Measurements from ENCODE around the gene ANGPTL4.
"Not testable (repeated sequence)": the region's sequence is repeated elsewhere in the genome, so short reads cannot be mapped to it uniquely, and the experiment has no call there.

The ANGPTL4 gene

GRCh38 chr19:8404391-8405151, 40.6 kb downstream of the ANGPTL4 start:
- DNase-seq (ENCODE audit: low read depth in 4 of 4, low spot score in 1 of 4), result no peak

- DNase-seq (ENCODE audit: low read depth in 4 of 4, low spot score in 1 of 4), result not testable (repeated sequence)
Measured at GRCh38 chr19:8410718-8411117, 46.8 kb downstream of the ANGPTL4 start.

GRCh38 chr19:8412783-8413628, 49.1 kb downstream of the ANGPTL4 start, which contains the start of gene MARCHF2:
Gene MARCHF2 (plus strand): TSS chr19:8413305. CDS start chr19:8421841, 8,536 bp downstream.
- peak; percentile 68 to 93 (median 90) for DNase-seq (ENCODE audit: low read depth in 4 of 4, low spot score in 1 of 4)

- no peak for DNase-seq (ENCODE audit: low read depth in 4 of 4, low spot score in 1 of 4)
Measured at GRCh38 chr19:8413629-8413995, 49.7 kb downstream of the ANGPTL4 start.

GRCh38 chr19:8416796-8417195, 52.8 kb downstream of the ANGPTL4 start:
- no peak for DNase-seq (ENCODE audit: low read depth in 4 of 4, low spot score in 1 of 4)

GRCh38 chr19:8421484-8422461, 57.8 kb downstream of the ANGPTL4 start:
- no peak for DNase-seq (ENCODE audit: low read depth in 4 of 4, low spot score in 1 of 4)

GRCh38 chr19:8423817-8424223, 59.9 kb downstream of the ANGPTL4 start:
- DNase-seq (ENCODE audit: low read depth in 4 of 4, low spot score in 1 of 4), result no peak

All from stimulated activated CD4-positive, alpha-beta T cell treated with anti-CD3 and anti-CD28 coated beads, Interleukin-1b, Interleukin-23, amount 100 ng/mL, for 24 hours (primary cell).